Stimulated activated effector memory CD8-positive, alpha-beta T cell treated with anti-CD3 and anti-CD28 coated beads, Interleukin-12 subunit alpha, Interleukin-12 subunit beta, amount 100 ng/mL, for 72 hours (primary cell): ENCODE measurements around the gene ATE1.
"Not testable (repeated sequence)": the region's sequence is repeated elsewhere in the genome, so short reads cannot be mapped to it uniquely, and the experiment has no call there.

ENCODE experiments used
- ATAC-seq: fragments of 150-1000 bp; cut with Tn5 transposase; 2 replicates; pipeline ENCODE4 v1.10.0; 2021
- DNase-seq, 2 donors: peaks; one replicate each; pipeline ENCODE4 v3.0.0; 2021 to 2022; ENCODE audit warnings: low spot score in 2 of 2
- H3K27ac Mint-ChIP-seq: one replicate; pipeline ENCODE4 v1.8.0; 2022; ENCODE audit warnings: mild to moderate bottlenecking, mixed read lengths
- H3K36me3 Mint-ChIP-seq: one replicate; pipeline ENCODE4 v1.8.0; 2022; ENCODE audit warnings: mild to moderate bottlenecking, mixed read lengths
- H3K4me1 Mint-ChIP-seq: one replicate; pipeline ENCODE4 v1.8.0; 2022; ENCODE audit warnings: mixed read lengths
- H3K4me3 Mint-ChIP-seq: one replicate; pipeline ENCODE4 v1.8.0; 2022; ENCODE audit warnings: mild to moderate bottlenecking, mixed read lengths
- H3K9me3 Mint-ChIP-seq: one replicate; pipeline ENCODE4 v1.8.0; 2022; ENCODE audit warnings: mixed read lengths

ATE1 gene

GRCh38 chr10:121947343-121948330 lies 19.8 kb upstream of the ATE1 start:
- no peaks in the 10 kb centered on the region for H3K36me3 Mint-ChIP-seq
- H3K4me3 Mint-ChIP-seq: no peak overlapping the region
- H3K9me3 Mint-ChIP-seq: no peaks in the 10 kb centered on the region
- no peaks in the 10 kb centered on the region for H3K4me1 Mint-ChIP-seq
- no peak overlapping the region for H3K27ac Mint-ChIP-seq
- DNase-seq: no peak
- no peak for ATAC-seq

DNA sequence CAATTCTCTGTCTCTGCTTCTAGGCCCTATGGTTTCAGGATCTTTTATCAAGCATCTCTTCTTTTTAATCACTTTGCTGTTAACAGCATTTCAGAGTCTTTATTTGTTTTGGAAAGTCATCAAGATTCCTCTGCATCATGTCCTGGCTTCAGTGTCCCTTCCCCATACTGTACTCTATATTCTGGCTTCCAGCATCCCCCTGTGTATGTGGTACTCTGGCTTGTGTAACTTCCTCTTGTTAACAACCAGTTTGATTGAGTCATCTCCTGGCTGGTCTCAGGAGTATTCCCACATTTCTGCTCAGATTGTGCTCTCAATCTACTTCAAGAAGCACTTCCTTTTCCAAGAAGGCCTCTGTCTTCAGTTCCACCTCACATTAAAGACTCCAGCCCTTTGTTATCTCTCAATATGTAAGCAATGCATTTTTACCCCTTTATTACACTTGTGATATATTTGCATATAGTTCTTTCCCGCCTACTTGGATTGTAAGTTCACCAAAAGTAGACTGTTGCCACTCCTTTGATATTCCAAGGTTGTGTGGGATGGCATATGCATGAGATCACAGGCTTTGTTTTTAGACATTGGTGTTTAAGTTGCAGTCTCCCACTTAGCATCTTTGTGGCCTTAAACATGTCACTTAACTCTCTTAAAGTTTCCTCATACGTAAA lies 15.1 kb upstream of the ATE1 start:
- Mint-ChIP-seq H3K36me3 (no peaks in the 10 kb centered on the region), H3K4me3 (no peak overlapping the region), H3K9me3 (no peaks in the 10 kb centered on the region), H3K27ac (no peak overlapping the region), H3K4me1 (no peaks in the 10 kb centered on the region)
- ATAC-seq (no peak), DNase-seq (no peak)

DNA sequence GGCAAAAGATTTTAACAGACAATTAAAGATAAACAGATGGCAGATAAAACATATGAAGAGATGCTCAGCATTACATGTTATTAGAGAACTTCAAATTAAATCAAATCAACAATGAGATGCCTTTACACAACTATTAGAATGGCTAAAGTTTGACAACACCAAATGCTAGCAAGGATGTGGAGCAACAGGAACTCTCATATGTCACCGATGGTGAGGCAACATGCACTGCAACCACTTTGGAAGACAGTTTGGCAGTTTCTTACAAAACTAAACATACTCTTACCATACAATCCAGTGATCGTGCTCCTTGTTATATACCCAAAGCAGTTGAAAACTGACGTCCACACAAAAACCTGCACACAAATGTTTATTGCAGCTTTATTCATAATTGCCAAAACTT lies 13.7 kb upstream of the ATE1 start:
- Mint-ChIP-seq H3K36me3 (no peaks in the 10 kb centered on the region), H3K4me1 (no peaks in the 10 kb centered on the region), H3K27ac (no peak overlapping the region), H3K9me3 (no peaks in the 10 kb centered on the region), H3K4me3 (no peak overlapping the region)
- DNase-seq (no peak), ATAC-seq (no peak)

DNA sequence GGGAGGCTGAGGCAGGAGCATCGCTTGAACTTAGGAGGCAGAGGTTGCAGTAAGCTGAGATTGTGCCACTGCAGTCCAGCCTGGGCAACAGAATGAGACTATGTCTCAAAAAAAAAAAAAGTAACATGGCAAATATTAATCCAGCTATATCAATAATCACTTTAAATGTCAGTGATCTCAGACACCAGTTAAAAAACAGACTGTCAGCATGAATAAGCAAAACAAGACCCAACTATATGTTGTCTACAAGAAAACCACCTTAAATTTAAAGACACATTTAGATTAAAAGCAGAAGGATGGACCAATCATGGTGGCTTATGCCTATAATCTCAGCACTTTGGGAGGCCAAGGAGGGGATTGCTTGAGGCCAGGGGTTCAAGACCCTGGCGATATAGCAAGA lies 8.5 kb upstream of the ATE1 start:
- DNase-seq: no peak
- H3K9me3 Mint-ChIP-seq: no peaks in the 10 kb centered on the region
- no peaks in the 10 kb centered on the region for H3K4me1 Mint-ChIP-seq
- no peaks in the 10 kb centered on the region for H3K36me3 Mint-ChIP-seq
- no peak for ATAC-seq
- no peak overlapping the region for H3K27ac Mint-ChIP-seq
- H3K4me3 Mint-ChIP-seq: no peak overlapping the region

DNA sequence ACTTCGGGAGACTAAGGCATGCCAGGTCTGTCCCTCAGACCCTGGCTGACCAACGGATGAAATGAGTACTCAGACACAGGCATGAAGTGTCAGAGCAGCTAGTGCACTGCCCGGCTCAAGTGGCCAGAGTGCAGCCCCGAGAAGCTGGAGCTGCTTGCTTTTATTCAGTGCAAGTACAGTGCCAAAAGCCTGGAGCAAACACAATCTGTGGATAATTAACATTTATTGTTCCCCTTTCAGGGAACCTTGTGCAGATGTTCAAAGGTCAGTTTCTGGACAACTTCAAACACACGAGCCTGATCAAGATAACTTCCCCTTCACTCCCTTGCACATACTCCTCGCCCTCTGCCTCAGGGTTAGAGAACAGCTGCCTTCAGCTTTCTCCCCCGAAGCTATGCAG lies 7.9 kb upstream of the ATE1 start:
- Mint-ChIP-seq H3K36me3 (no peaks in the 10 kb centered on the region), H3K27ac (no peak overlapping the region), H3K9me3 (no peaks in the 10 kb centered on the region), H3K4me1 (no peaks in the 10 kb centered on the region), H3K4me3 (no peak overlapping the region)
- DNase-seq: no peak
- no peak for ATAC-seq

DNA sequence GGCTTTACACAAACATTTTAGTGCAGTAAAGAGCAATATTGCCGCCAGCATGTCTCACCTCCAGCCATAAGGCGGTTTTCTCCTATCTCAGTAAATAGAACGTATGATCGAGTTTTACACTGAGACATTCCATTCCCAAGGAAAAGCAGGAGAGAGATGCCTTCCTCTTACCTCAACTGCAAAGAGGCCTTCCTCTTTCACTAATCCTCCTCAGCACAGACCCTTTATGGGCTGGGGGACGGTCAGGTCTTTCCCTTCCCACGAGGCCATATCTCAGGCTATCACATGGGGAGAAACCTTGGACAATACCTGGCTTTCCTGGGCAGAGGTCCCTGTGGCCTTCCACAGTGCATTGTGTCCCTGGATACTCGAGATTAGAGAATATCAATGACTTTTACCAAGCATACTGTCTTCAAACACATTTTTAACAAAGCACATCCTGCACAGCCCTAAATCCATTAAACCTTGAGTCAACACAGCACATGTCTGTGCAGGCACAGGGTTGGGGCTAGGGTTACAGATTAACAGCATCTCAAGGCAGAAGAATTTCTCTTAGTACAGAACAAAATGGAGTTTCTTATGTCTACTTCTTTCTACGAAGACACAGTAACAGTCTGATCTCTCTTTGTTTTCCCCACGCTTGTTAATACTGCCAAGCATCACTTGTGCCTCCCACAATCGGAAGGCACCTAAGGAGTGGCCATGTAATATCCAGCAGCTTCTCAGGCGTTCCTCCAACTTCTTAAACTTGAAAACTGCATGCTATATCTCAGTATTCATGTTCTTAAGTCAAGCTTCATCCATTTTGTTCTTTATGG lies 2.6 kb upstream of the ATE1 start:
- H3K36me3 Mint-ChIP-seq: peaks cover 12% of the 10 kb centered on the region
- DNase-seq, H3K9me3 Mint-ChIP-seq, H3K4me3 Mint-ChIP-seq, ATAC-seq: not testable (repeated sequence)
- H3K4me1 Mint-ChIP-seq: peaks cover 15% of the 10 kb centered on the region
- H3K27ac Mint-ChIP-seq: peak overlapping the region; percentile 64

GRCh38 chr10:121929585-121930267 lies 1.9 kb upstream of the ATE1 start:
- not testable (repeated sequence) for H3K9me3 Mint-ChIP-seq, DNase-seq, H3K4me3 Mint-ChIP-seq, ATAC-seq
- H3K36me3 Mint-ChIP-seq: peaks cover 18% of the 10 kb centered on the region
- peaks cover 20% of the 10 kb centered on the region for H3K4me1 Mint-ChIP-seq
- H3K27ac Mint-ChIP-seq: peak overlapping the region; percentile 64

GRCh38 chr10:121928528-121928884 lies 675 bp upstream of the ATE1 start:
- DNase-seq: no peak
- Mint-ChIP-seq H3K4me1 (peaks cover 20% of the 10 kb centered on the region), H3K27ac (peak overlapping the region; percentile 97), H3K36me3 (peaks cover 18% of the 10 kb centered on the region), H3K4me3 (peak overlapping the region; percentile 87), H3K9me3 (no peaks in the 10 kb centered on the region)
- ATAC-seq: peak; percentile 1

DNA sequence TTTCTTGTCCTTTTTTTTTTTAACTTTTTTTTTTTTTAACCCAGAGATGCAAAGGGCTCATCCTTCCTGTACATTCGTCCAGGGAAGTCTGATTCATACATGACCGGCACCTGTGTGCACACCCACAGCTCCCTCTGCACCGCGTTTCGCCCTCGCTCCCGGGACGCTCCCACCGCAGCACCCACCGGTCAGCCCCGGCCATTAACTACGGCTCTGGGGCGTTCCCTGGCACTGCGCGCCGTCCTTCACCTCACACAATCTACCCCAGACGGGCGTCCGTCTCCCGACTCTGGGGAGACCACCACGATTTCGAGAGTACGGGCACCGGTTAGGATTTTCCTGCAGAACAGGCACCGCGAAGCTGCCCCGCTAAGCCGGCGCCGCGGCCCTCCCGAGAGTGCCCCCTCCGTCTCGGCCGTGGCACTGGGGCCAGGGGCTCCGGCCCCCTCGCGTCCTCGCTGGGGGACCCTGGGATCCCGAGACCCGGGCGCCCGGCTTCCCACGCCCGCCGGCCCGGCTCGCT lies 452 bp downstream of the ATE1 start:
- Mint-ChIP-seq H3K4me1 (peaks cover 29% of the 10 kb centered on the region), H3K9me3 (no peaks in the 10 kb centered on the region), H3K27ac (peak overlapping the region; percentile 97), H3K4me3 (peak overlapping the region; percentile 87), H3K36me3 (peaks cover 22% of the 10 kb centered on the region)
- ATAC-seq (peak; percentile 64), DNase-seq (peak in 1 of 2 donors; percentile 81)

- H3K9me3 Mint-ChIP-seq: no peaks in the 10 kb centered on the region
- peak overlapping the region; percentile 87 for H3K4me3 Mint-ChIP-seq
- no peak for ATAC-seq
- H3K36me3 Mint-ChIP-seq: peaks cover 26% of the 10 kb centered on the region
- peak overlapping the region; percentile 97 for H3K27ac Mint-ChIP-seq
- DNase-seq: peak in 1 of 2 donors; percentile 5
- H3K4me1 Mint-ChIP-seq: peaks cover 30% of the 10 kb centered on the region
Observed at GRCh38 chr10:121926671-121927317, 1.0 kb downstream of the ATE1 start.

- H3K9me3 Mint-ChIP-seq: no peaks in the 10 kb centered on the region
- H3K4me3 Mint-ChIP-seq: peak overlapping the region; percentile 87
- peaks cover 33% of the 10 kb centered on the region for H3K36me3 Mint-ChIP-seq
- DNase-seq (no peak), ATAC-seq (no peak)
- peaks cover 30% of the 10 kb centered on the region for H3K4me1 Mint-ChIP-seq
- H3K27ac Mint-ChIP-seq: no peak overlapping the region
Observed at GRCh38 chr10:121926157-121926556, 1.7 kb downstream of the ATE1 start.

DNA sequence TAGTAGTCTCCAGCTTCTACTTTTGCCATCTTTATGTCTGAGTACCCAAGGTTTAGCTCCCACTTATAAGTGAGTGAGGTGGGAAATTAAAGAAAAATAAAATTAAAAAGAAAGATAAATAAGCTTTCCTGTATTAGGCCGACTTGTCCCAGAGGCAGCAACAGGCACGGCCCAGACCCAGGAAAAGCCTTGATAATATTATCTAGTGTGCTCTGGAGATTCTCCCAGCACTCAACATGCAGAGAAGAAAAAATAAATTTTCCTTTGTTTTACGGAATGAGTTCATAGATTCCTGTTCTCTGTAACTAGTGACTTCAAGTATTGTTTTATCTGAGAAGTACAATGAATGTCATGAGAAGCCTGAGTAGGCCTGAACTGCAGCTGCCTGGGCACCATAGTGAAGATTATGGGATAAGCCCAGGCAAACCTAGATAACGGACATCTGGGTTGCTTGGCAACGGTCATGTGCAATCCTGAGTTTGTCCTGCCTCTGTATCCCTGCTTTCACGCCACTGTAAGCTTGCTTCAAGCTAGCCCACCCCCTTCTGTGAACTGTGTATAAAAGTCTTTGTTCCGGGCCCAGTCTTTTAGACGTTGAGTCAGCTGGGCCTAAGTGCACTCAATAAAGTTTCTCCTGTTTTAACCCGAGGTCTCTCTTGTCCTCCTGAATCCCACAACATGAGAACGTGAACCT lies 6.4 kb downstream of the ATE1 start:
- Mint-ChIP-seq H3K4me3 (no peak overlapping the region), H3K9me3 (no peaks in the 10 kb centered on the region), H3K27ac (no peak overlapping the region), H3K36me3 (peaks cover 62% of the 10 kb centered on the region), H3K4me1 (peaks cover 23% of the 10 kb centered on the region)
- ATAC-seq (no peak), DNase-seq (no peak)

DNA sequence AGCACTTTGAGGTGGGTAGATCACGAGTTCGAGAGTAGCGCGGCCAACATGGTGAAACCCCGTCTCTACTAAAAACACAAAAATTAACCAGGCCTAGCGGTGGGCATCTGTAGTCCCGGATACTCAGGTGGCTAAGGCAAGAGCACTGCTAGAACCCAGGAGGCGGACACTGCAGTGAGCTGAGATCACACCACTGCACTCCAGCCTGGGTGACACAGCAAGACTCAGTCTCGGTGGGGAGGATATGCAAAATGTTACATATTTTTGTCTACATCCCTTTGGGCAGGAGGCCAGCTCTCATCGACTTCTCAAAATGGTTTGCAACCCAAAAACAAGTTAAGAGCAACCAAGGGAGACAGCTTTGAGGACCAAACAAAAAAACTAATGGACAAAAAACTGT lies 8.2 kb downstream of the ATE1 start:
- no peak overlapping the region for H3K27ac Mint-ChIP-seq
- H3K4me1 Mint-ChIP-seq: peaks cover 19% of the 10 kb centered on the region
- H3K4me3 Mint-ChIP-seq: no peak overlapping the region
- peaks cover 65% of the 10 kb centered on the region for H3K36me3 Mint-ChIP-seq
- DNase-seq (no peak), ATAC-seq (no peak)
- no peaks in the 10 kb centered on the region for H3K9me3 Mint-ChIP-seq

DNA sequence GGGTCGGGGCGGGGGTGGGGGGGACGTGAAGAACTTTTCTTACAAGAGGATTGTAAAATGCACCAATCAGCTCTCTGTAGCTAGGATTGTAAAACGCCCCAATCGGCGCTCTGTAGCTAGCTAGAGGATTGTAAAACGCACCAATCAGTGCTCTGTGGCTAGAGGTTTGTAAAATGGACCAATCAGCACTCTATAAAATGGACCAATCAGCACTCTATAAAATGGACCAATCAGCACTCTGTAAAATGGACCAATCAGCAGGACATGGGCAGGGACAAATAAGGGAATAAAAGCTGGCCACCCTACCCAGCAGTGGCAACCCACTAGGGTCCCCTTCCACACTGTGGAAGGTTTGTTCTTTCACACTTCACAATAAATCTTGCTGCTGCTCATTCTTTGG lies 9.0 kb downstream of the ATE1 start:
- not testable (repeated sequence) for DNase-seq, H3K9me3 Mint-ChIP-seq, H3K27ac Mint-ChIP-seq, H3K4me3 Mint-ChIP-seq, ATAC-seq
- peaks cover 73% of the 10 kb centered on the region for H3K36me3 Mint-ChIP-seq
- peaks cover 21% of the 10 kb centered on the region for H3K4me1 Mint-ChIP-seq
